Panc1 (cell line): ENCODE data around the gene GTPBP4. TPM values are rescaled to one million over a fixed set of nuclear protein-coding genes. Genes with fewer than 3 reads are reported as not detected.

Source experiments
- ATAC-seq: fragments of 200-7000 bp; cut with Tn5 transposase; 2 replicates; pipeline ENCODE4 v1.9.1; 2020; ENCODE audit warnings: mild to moderate bottlenecking, moderate library complexity
- BruUV-seq: library from RNA; stranded (reverse); fragments of 400-500 nt; replicated peaks from 2 replicates; lab custom pipeline; 2021; lab: Mats Ljungman, UMichigan
- CTCF ChIA-PET: fragments of 300-600 bp; sonication (Branson Sonifier 250); formaldehyde crosslinking; loops from one replicate; lab custom pipeline; 2022; ENCODE audit warnings: antibody characterized with exemption; lab: Charles Lee
- POLR2A ChIA-PET: fragments of 300-600 bp; sonication (Branson Sonifier 250); formaldehyde crosslinking; loops from one replicate; lab custom pipeline; 2022; ENCODE audit warnings: antibody characterized with exemption; lab: Charles Lee
- DNase-seq: peaks from one replicate; pipeline ENCODE4 v3.0.0-alpha.2; 2010; ENCODE audit warnings: low read depth, low spot score
- H3K27ac ChIP-seq: 2 replicates; pipeline ENCODE4 v1.5.1; 2011; ENCODE audit warnings: mild to moderate bottlenecking, low read length, inconsistent platforms
- H3K27me3 ChIP-seq: fragments of 200-500 bp; sonication (Bioruptor generic); 2 replicates; pipeline ENCODE4 v1.6.0; 2014; ENCODE audit warnings: low read length, inconsistent platforms; ENCODE audit not compliant: control insufficient read depth, insufficient read depth
- H3K36me3 ChIP-seq: fragments of 200-500 bp; sonication (Bioruptor generic); 2 replicates; pipeline ENCODE4 v1.5.1; 2014; ENCODE audit warnings: inconsistent platforms, mild to moderate bottlenecking, low read length, moderate library complexity; ENCODE audit not compliant: control insufficient read depth, insufficient read depth
- H3K4me1 ChIP-seq: 2 replicates; pipeline ENCODE4 v1.5.1; 2011; ENCODE audit warnings: inconsistent platforms, mild to moderate bottlenecking, low read length, moderate library complexity; ENCODE audit not compliant: control insufficient read depth, insufficient read depth
- H3K4me3 ChIP-seq, 2 experiments: 2 replicates each; pipeline ENCODE4 v1.5.1; 2011 to 2012; ENCODE audit warnings: low read depth in 2 of 2, low read length in 2 of 2, mild to moderate bottlenecking in 2 of 2, inconsistent platforms in 1 of 2, moderate library complexity in 1 of 2
- H3K9me3 ChIP-seq: fragments of 200-500 bp; sonication (Bioruptor generic); 2 replicates; pipeline ENCODE4 v1.5.1; 2014; ENCODE audit warnings: low read depth, mild to moderate bottlenecking, inconsistent platforms, low read length, moderate library complexity; ENCODE audit not compliant: control insufficient read depth, insufficient read depth
- POLR2AphosphoS5 ChIP-seq: IDR thresholded peaks from 2 replicates; pipeline ENCODE4 v1.6.1; 2012; ENCODE audit warnings: mild to moderate bottlenecking, low read depth, low read length, moderate library complexity
- SIN3A ChIP-seq: IDR thresholded peaks from 2 replicates; pipeline ENCODE4 v1.6.1; 2012; ENCODE audit warnings: low read depth, mild to moderate bottlenecking, low read length, moderate library complexity, borderline replicate concordance; ENCODE audit not compliant: insufficient read depth
- TCF7L2 ChIP-seq: IDR thresholded peaks from 2 replicates; pipeline ENCODE4 v1.6.1; 2011; ENCODE audit warnings: mild to moderate bottlenecking, low read depth, low read length, inconsistent platforms
- in situ Hi-C: cut with HindIII; loops from 2 replicates; pipeline ENCODE4 v1.10.0; 2016; ENCODE audit warnings: low sequenced_read_pairs, low pct_unique_long_range_greater_than_20kb
- intact Hi-C: fragments of 100-400 bp; cut with micrococcal nuclease; formaldehyde crosslinking; loops from one replicate; pipeline ENCODE4 v1.10.0; 2022; ENCODE audit not compliant: unreplicated experiment
- total RNA-seq: library from RNA; stranded (reverse); gene quantifications from one replicate; pipeline ENCODE4 v1.2.1, GENCODE V29; 2021; ENCODE audit not compliant: unreplicated experiment
- TF ChIP-seq, protein P1 (sequence below): fragments of 450-650 bp; IDR thresholded peaks from 2 replicates; pipeline ENCODE4 v1.5.1; 2017; ENCODE audit warnings: mild to moderate bottlenecking
- TF ChIP-seq, protein P2 (sequence below), 2 experiments: IDR thresholded peaks; 2 replicates each; pipeline ENCODE4 v1.6.1; 2011 to 2012; ENCODE audit warnings: low read depth in 2 of 2, control low read depth in 1 of 2, low read length in 1 of 2, mild to moderate bottlenecking in 1 of 2, moderate library complexity in 1 of 2; ENCODE audit not compliant: insufficient read depth in 1 of 2

The GTPBP4 gene
- total RNA-seq, 1 experiment from 2014 or later = 79.5 TPM

DNA sequence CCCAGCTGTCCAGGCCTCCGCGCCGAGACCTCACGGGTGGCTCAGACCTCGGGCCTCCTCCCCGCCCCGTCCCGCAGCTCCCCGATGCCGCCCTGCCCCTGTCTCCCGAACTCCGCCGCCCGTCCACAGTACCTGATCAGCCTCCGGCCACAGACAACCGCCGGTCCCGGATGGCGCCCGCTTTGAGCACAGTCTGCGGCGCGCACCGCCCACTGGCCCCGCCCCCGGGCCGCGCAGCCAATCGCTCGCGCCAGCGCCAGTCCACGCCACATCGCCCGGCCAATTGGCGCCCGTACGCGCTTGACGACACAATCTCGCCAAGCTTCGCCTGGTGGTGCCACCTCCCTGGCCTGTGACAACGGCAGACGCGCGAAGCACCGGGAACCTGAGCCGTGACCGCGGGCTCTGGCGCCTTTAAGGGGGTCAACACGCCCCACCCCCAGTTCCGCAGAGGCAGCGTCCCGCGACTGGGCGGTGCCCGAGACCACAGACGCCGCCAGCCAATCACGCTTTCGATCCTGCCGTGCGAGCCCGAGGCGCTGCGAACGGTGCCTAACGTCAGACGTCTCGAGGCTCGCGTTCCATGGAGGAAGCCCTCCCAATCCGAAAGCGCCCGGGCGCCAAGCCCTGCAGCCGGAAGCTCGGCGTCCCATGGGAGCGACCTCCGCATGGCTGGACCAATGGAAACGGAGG lies 60.6 kb downstream of the GTPBP4 start, which contains the start of gene IDI1:
TSS of gene IDI1 (minus strand) at position 388 of the 693 bp plus-strand sequence. CDS start at position 272, 116 bp downstream.
- intact Hi-C loops = no loop called here
- TF ChIP-seq, protein P1, sequence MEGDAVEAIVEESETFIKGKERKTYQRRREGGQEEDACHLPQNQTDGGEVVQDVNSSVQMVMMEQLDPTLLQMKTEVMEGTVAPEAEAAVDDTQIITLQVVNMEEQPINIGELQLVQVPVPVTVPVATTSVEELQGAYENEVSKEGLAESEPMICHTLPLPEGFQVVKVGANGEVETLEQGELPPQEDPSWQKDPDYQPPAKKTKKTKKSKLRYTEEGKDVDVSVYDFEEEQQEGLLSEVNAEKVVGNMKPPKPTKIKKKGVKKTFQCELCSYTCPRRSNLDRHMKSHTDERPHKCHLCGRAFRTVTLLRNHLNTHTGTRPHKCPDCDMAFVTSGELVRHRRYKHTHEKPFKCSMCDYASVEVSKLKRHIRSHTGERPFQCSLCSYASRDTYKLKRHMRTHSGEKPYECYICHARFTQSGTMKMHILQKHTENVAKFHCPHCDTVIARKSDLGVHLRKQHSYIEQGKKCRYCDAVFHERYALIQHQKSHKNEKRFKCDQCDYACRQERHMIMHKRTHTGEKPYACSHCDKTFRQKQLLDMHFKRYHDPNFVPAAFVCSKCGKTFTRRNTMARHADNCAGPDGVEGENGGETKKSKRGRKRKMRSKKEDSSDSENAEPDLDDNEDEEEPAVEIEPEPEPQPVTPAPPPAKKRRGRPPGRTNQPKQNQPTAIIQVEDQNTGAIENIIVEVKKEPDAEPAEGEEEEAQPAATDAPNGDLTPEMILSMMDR = no peak
- TF ChIP-seq TCF7L2 (peak; percentile 98), POLR2AphosphoS5 (peak; percentile 43; the same call in 1 of the 2 replicates), SIN3A (peak; percentile 20; the same call in 1 of the 2 replicates)
- Histone ChIP-seq H3K4me1 (peaks cover 24% of the 10 kb centered on the region), H3K4me3 (peak within 1 kb of the TSS; percentile 60 to 89), H3K36me3 (peaks cover 4% of the 10 kb centered on the region), H3K27me3 (no peaks in the 10 kb centered on the region), H3K27ac (peak within 1 kb of the TSS; percentile 89), H3K9me3 (no peaks in the 10 kb centered on the region)
- POLR2A ChIA-PET = interaction anchor here (0.6 to 0.7 kb wide), 2 partner anchors 15 to 128 kb away, joined by 4 to 6 read pairs; no protein-coding TSS in a partner anchor
- ATAC-seq (peak; percentile 94), DNase-seq (peak; percentile 78)
- CTCF ChIA-PET = no interaction called here
- in situ Hi-C loops = no loop called here
- no TSS peak for BruUV-seq

DNA sequence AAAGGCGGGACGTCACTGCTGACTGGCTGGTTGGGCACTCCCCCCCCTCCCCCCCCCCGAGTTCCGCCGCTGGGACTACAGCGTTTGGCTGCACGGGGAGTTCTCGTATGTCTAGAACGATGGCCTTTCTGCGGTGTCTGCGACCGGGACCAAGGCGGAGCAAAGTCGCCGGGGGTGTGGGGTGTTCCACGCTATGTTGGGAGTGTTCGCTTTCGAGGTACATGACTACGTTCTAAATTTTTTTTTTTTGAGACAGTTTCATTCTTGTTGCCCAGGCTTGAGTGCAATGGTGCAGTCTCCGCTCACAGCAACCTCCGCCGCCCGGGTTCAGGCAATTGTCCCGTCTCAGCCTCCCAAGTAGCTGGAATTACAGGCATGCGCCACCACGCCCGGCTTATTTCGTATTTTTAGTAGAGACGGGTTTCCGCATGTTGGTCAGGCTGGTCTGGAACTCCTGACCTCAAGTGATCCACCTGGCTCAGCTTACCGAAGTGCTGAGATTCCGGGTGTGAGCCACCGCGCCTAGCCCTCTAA lies 61.3 kb downstream of the GTPBP4 start:
- H3K36me3 ChIP-seq = peaks cover 6% of the 10 kb centered on the region
- TF ChIP-seq, protein P2, sequence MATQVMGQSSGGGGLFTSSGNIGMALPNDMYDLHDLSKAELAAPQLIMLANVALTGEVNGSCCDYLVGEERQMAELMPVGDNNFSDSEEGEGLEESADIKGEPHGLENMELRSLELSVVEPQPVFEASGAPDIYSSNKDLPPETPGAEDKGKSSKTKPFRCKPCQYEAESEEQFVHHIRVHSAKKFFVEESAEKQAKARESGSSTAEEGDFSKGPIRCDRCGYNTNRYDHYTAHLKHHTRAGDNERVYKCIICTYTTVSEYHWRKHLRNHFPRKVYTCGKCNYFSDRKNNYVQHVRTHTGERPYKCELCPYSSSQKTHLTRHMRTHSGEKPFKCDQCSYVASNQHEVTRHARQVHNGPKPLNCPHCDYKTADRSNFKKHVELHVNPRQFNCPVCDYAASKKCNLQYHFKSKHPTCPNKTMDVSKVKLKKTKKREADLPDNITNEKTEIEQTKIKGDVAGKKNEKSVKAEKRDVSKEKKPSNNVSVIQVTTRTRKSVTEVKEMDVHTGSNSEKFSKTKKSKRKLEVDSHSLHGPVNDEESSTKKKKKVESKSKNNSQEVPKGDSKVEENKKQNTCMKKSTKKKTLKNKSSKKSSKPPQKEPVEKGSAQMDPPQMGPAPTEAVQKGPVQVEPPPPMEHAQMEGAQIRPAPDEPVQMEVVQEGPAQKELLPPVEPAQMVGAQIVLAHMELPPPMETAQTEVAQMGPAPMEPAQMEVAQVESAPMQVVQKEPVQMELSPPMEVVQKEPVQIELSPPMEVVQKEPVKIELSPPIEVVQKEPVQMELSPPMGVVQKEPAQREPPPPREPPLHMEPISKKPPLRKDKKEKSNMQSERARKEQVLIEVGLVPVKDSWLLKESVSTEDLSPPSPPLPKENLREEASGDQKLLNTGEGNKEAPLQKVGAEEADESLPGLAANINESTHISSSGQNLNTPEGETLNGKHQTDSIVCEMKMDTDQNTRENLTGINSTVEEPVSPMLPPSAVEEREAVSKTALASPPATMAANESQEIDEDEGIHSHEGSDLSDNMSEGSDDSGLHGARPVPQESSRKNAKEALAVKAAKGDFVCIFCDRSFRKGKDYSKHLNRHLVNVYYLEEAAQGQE (IDR thresholded peaks at IDR 0.05; ENCODE audit: insufficient read depth in 1 of 2, low read depth in 2 of 2, low read length in 1 of 2) = no peak
- no peak for TF ChIP-seq TCF7L2
- TF ChIP-seq, protein P1 = no peak
- TF ChIP-seq POLR2AphosphoS5 = peak; percentile 41; the same call in 1 of the 2 replicates
- TF ChIP-seq SIN3A = no peak
- TSS peak; percentile 92 for BruUV-seq
- H3K27ac ChIP-seq = peak overlapping the region; percentile 89
- ChIA-PET POLR2A (interaction anchor here (0.6 kb wide), 1 partner anchor 114 kb away, joined by 3 read pairs; no protein-coding TSS in a partner anchor), CTCF (no interaction called here)
- H3K9me3 ChIP-seq = no peaks in the 10 kb centered on the region
- DNase-seq (no peak), ATAC-seq (peak; percentile 11; the same call in 1 of the 2 replicates)
- in situ Hi-C loops (no loop called here), intact Hi-C loops (no loop called here)
- no peaks in the 10 kb centered on the region for H3K27me3 ChIP-seq
- H3K4me1 ChIP-seq = peaks cover 23% of the 10 kb centered on the region
- peak overlapping the region; percentile 60 to 89 for H3K4me3 ChIP-seq
